GM21825 (cell line): Measurements from ENCODE around the gene ERBB4.

ENCODE experiments used
- ATAC-seq: cut with Tn5 transposase; IDR thresholded peaks from one replicate; pipeline ENCODE4 v1.9.1; 2021; ENCODE audit warnings: mild to moderate bottlenecking, moderate library complexity; ENCODE audit not compliant: unreplicated experiment

ERBB4 gene

DNA sequence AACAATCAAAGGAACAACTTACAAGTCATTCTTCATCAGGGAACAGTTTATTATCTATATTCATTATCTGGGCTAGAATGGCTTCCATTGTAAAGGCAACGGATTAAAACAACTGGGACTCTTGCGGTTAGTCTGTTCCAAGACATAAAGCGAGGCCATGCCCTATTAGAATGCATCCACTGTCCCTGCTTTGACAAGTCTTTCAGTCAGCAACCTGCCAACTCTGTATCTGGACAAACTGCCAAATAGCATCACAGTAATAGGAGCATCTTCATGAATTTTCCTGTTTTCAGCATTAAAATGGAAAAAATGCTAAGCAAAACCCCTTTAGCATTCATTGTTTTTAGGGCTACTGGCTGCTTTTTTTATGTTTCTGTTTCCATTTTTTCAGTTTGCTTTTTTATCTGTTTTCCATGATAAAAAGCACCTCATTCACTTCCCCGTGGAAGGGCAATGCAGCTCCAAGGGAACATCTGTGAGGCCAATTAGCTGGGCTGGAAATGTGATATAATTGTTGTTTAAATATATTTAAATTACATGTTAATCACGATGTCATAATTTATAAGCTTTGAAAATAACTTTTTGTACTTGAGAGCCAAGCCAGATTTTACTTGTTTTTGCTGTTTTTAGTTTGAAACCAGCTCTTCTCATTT, 1147.9 kb downstream of the ERBB4 start:
- no peak for ATAC-seq

DNA sequence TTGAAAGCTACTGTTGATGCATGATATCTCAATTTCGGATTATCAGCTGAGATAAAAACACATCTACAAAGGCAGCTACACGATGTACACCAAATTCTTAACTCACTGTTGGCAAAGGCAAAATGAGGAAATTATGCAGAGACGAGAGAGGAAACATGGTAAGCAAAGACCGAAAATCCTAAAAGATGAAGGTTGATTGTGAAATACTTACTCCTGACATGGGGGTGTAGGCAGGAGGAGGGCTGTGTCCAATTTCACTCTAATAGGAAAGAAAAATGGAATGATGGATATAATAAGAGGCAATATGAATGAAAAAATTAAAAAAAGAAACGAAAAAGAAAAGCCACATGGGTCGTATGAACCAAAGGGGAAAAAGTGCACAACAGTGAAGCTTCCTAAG, 1150.9 kb downstream of the ERBB4 start:
- no peak for ATAC-seq

DNA sequence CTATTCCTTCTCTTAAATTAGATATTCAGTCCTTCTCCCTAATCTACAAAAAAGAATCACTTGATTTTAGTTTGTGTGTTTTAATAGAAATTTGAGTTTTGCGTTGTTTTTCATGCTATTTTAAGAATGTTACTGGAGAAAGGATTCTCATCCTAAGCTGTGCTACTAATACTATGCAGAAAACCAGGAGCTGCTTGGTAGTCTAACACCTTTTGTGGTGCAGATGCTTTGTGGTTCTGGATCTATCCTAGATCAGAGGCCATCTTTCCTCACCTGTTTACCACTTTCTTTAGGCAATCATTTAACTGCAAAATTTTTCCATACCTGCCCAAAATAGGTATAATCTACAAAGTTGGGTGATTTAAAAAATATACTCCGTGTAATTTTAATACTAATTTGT, 1158.6 kb downstream of the ERBB4 start:
- no peak for ATAC-seq

DNA sequence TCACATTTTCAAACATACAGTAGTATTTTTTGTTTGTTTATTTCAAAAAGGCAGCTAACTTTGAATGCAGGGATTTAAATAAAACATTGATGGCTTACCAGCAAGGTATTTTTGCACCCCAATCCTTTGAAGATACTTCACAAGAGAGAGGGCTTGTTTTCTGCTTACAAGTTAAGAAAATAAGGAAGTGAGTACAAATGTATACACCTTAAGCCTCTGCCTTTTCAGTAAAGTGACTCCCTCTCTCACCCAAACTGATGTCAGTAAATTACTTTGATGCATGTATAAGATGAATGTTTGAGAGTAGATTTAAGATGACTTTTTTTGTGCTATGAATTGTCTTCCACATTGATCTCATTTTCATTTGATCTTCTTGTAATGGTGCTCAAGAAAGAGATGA, 1162.2 kb downstream of the ERBB4 start:
- no peak for ATAC-seq

DNA sequence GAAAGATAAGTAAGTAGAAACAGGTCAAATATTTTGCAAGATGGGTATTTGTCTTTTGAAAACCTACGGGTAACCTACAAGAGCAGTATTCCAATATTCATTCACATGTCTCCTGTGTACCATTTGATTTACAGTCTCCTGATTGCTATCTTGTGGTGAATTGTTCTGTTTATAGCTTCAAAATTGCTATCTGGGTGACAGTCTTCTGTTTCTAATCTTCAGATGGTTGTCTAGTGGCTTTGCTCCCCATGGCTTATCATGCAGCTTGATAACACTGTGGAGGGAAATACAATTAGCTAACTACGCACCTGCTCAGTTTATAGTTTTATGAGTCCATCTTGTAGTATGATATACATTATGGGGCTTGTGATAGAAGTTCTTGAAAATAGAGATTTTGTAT, 1165.4 kb downstream of the ERBB4 start:
- no peak for ATAC-seq

DNA sequence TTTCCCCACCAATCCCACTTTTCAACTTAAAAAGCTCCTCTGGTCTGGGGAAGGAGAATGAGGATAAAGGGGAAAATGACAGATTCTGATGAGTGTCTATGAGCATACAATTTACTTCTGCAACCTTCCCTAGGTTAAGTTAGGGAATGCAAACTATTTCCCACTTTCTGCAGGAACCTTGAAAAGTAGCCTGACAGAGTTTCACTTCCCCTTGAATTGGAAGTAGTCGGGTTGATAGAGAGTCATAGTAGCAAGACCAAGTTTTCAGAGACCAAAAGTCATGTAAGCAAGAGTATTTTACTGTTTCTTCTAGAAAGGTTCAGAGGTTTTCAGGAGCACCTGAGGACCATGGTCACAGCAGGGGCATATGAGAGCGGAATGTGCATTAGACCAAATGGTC, 1167.1 kb downstream of the ERBB4 start:
- ATAC-seq, result no peak

DNA sequence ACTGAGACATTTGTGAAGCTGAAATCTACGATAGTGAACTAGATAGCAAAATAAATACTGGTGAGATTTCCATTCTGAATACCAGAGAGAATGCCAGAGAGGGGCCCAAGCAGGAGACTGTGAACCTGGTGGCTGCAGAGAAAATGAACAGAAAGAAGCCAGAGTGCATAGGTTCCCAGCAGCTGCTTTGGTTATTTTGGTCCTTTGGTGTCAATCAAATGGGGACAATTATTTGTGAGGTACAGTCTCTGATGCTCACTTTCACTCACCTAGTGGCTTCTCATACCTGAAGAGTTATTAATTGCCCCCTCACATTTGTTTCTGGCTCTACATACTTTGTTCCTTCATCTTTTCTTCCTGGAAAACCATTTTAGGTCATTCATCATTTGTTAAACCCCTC, 1170.1 kb downstream of the ERBB4 start:
- ATAC-seq, result no peak

DNA sequence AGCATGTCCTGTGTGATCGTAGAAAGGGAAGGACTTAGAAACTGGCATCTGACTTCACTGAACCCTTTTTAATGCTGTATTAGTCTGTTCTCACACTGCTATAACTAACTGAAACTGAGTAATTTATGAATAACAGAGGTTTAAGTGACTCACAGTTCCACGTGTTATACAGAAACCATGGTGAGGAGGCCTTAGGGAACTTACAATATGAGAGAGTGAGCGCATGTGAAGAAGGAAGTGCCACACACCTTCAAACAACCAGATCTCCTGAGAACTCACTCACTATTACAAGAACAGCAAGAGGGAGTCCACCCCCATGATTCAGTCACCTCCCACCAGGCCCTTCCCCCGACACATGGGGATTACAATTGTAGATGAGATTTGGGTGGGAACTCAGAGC, 1170.9 kb downstream of the ERBB4 start:
- peak; percentile 94 for ATAC-seq

DNA sequence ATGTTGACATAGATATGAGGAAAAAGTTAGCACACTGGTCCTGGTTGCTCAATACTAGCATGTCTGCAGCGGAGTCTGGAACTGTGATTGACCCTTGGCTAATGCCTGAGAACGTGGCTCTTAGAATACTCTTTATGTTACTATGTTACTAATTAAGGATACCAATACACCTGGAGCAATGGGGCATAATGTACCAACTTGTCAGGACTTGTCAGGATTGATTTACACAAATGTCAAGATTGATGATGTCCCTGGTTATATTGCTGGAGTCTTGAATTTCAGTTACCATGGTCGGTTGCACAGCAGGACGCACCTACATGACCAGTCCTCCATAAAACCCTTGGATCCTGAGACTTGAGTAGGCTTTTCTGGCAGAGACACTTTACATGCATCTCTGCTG, 1171.3 kb downstream of the ERBB4 start:
- peak; percentile 11 for ATAC-seq

DNA sequence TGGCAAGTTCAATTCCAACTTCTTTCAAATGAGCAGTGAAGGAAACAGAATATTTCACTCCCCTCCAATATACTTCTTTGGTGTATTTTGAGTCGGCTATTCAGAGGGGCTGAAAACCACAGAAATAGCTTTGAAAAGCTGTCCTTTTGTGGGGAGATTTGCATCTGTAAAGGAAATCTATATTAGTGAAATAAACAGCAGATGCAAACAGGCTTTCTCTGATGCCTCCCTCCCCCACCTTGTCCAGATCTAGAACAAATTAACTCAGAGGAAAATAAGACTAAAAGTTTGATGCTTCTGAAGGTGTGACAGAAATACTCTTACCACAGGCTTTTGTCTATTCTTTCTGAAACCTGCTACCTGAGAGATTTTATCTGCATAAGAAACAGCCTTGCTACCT, 1173.7 kb downstream of the ERBB4 start:
- no peak for ATAC-seq

DNA sequence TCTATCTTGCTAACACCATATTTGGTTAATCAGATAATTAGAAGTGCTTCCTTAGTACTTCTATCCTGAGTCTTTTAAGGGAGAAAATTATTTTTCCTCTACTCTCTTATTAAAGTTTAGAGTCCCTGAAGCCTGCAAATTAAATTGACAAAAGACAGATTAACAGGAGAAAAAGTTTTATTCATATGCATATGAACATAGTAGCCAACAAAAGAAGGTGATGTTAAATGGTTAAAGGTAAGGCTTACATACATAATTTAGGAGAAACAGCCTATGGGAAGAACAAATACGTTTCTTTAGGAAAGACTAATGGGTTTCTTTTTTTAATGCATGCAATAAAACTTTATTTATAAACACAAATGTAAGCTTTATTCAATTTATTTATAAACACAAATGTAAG, 1177.2 kb downstream of the ERBB4 start:
- no peak for ATAC-seq

DNA sequence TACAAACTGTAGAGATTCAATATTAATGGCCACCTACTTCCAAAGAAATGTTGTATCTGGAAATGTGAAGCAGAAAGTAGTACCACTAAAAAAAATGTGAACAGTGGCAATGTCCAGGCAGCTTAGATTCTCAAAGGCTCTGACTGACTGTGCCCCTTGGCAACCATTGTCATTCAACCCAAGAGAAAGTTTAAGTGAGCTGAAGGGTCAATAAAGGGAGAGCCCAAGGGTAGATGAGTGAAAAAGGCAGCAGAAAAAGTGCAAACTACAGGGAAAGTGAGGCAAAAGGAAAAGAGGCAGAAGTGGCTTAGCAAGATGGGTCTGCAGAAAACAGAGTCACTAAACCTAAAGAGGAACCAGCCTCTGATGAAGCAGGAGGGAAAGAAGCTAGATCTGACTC, 1179.3 kb downstream of the ERBB4 start:
- no peak for ATAC-seq

DNA sequence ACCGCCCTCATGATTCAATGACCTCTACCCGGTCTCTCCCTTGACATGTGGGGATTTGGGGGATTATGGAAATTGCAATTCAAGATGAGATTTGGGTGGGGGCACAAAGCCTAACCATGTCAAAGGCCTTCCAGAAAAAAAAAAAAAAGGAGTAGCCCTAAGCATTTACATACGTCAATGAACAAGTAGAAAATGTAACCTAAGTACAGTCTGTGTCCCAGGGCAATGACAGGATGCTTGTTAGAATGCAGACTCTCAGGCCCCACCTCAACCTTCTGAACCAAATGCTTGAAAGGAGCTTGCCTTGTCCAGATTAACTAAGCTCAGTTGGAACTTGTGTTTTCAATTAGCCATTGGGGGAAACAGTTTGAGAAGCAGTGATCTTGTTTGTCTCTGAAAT, 1180.1 kb downstream of the ERBB4 start:
- no peak for ATAC-seq

DNA sequence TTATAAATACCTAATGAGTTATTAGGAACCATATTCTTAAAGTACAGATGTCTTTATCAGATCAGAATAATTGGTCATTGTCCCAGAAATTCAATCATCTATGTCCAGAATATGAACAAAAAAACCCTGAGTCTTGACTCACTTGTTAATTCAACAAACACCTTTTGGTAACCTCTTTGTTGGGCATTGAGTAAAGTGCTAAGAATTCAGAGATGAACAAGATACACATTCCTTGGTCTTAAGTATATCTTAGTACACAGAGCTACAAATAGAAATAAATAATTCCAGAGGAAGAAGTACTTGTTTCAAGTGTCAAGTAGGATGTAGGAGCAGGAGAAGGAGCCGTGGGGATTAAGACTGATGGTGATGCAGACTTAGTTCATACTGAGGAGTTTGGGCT, 1184.1 kb downstream of the ERBB4 start:
- ATAC-seq, result no peak

DNA sequence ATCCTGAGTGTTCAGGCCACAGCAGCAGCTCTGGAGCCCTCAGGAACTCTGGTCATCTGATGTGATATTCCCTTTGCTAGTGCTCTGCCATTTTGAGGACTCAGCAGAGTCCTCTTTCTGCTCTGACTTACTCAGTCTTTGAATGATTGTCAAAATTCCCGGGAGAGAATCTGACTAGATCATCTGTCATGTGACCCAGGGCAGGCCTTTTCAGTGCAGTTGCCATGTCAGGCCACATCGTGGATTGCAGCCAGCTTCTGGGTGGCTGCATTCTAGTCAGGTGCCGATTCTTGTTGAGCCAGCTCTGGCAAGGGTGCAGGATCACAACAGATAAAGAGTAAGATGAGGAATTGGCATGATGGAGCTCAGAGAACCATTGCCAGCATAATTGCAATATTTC, 1186.6 kb downstream of the ERBB4 start:
- ATAC-seq, result no peak

DNA sequence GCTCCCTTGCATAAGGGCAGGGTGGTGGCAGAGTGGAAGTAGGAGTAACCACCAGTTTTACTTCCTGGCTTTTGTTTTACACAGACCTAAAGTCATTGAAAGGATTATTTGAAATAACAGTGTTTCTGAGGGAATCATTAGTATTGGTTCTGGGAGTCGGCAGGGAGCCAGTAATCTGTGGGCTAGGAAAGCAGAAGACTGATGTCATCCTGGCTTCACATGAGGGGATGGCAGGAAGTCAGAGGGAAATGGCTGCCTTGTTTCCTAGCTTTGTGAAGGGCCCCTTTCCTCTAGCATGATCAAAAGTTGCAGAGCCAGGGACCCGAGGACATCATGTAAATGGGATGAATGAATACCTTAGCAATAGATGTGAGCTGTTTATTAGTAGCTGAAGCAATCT, 1189.6 kb downstream of the ERBB4 start:
- ATAC-seq, result no peak

DNA sequence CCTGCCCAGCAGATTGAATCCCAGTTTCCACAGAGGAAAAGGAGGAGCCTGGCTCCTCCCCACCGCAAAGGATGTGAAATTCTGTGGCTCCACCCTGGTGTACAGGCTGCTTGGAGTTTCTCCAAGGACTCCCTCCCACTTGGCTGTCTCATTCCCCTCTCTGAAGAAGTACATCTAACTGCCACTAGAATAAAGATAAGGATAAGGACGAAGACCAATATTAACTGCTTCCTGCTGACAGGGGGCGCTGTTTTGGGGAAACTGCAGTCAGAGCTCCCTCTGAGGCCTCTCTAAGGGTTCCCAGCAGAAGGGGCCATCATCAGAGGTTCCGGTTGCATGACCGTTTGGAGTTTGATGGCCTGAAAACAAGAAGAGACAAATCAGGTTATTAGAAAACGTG, 1191.3 kb downstream of the ERBB4 start:
- no peak for ATAC-seq

DNA sequence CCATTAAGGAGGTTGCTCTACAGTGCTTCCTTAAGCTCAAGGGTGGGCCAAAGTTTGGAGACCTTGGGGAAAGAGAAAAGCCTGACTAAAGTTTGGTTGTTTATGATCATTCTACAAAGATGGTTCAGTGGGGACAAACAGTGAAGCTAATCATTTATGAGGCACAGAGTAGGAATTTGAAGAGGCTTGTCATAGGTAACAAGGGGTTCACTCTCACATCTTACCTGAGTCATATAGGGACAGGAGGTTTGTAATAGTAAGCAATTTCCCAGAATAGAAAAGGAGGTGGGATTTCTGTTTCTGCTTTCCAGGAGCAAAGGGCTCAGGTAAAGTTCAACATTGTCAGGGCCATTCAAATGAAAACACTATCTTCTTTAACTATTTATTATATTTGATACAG, 1194.3 kb downstream of the ERBB4 start:
- no peak for ATAC-seq

DNA sequence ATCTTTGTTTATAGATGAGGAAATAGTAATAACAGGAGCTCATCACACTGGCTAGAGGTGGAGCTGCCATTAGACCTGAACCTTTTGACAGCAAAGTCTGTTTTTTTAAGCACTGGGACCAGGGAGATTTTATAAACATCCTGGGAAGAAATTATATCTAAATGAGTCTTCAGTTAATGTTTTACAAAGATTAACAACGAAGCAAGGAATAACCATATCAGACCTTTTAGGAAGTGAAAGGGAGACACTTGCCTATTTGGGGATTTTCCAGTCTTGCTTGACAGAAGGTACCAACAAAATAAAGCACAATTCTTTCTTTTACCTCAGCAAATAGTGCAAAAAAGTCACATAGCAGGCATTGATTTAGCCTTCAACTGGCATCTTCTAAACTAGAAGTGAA, 1205.2 kb downstream of the ERBB4 start:
- no peak for ATAC-seq

DNA sequence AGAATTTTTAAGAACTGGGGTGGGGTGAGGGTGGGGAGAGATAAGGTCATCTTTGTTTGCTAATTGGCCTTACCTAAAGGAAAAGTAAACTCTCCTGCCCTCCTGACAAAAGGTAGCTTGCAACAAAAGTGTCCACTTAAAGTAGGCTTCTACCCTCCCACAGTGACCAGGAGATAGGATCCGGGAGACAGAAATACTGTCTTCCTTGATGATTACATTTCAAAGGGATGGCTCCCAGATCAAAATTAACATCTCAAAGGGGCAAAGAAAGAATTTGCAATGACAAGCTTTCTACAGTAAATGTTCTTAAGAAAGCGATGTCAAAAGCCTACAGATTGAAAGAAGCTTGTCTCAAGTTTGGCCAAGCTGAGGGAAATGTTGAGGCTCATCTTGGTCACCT, 1206.9 kb downstream of the ERBB4 start:
- ATAC-seq, result no peak

DNA sequence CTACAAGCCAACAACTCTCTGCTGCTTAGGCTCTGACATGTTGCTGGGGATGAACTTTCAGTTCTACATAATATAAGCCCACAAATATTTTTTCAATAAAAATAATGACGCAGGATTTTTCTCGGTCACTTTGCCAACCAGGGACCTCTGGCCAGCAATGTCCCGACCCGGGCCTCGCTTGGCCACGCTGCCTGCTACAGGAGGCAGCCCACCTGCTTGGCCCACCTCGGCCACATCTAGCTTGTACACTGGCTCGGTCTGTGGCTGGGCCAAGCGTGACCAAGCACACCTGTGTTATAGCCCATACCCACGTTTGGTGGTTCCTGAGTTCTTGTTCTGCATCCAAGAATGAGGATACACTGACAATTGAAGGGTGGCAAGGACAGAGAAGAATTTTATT, 1208.7 kb downstream of the ERBB4 start:
- ATAC-seq, result no peak

DNA sequence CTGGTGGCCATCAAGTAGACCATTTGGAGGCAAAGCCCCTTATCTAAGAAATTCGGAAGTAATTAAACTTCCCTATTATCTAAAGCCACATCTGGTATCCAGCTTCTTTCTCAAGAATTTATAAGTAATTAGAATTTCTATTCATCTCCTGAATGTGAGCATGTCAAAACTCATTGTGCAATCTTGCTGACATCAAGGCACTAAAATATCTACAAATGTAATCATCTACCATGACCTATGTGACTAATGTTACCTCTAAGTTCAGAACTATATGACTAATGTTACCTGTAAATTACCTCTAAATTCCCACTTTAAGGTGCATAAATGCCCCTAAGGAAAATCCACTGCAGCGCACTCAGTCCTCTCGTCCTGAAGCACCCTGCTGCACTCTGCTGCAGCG, 1209.2 kb downstream of the ERBB4 start:
- no peak for ATAC-seq

DNA sequence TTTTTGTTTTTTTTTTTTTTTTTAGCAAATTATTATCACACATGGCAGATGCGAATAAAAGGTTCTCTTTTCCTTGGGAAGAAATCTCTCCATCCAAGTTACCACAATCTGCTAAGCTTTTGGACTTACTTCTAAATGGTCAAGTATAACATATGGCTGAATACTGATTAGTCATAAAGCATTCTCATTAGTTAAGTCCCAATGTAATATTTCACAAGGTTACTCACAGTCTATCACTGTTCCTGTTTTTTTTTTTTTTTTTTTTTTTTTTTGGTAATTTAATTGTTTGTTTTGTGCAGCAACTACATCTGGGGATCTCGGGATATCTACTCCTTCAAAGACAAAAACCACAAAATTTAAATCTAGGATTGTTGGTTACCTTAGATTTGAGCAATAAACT, 1210.5 kb downstream of the ERBB4 start:
- ATAC-seq, result no peak
